Colon (tissue), 2 donors: Measurements from ENCODE around the gene PTPRM.

Experiments
- FAIRE-seq: peaks from 2 replicates; lab custom pipeline; 2012; peaks lifted over from hg19 to GRCh38; lab: Jason Lieb, UNC
- donor health status: control.
- donor health status: control.

Gene PTPRM

DNA sequence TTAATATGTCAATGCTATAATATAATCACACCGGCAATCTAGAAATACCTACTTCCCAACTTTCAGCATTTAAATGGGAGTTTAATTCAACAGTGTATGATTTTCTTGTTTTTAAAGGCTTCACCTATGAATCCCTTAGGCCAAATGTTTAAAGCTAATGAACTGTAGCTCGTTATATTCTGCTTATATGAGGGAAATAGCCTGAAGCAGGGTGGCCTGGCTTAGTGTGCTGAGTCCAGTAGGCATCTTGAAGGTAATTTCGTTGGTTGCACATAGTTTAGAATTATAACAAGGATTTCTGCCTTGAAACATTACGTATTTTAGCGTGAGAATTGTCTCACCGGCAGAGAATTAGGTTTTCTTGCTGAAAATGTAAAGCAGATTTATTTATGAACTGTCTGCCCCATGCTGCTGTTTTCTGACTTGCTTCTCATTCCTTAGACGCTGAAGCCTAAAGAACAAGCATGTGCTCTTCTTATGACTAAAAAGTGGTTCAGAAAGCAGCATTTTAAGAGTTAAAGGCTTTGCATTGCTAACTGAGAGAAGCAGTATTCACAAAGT is 608.5 kb downstream of the PTPRM start:
- no peak for FAIRE-seq

DNA sequence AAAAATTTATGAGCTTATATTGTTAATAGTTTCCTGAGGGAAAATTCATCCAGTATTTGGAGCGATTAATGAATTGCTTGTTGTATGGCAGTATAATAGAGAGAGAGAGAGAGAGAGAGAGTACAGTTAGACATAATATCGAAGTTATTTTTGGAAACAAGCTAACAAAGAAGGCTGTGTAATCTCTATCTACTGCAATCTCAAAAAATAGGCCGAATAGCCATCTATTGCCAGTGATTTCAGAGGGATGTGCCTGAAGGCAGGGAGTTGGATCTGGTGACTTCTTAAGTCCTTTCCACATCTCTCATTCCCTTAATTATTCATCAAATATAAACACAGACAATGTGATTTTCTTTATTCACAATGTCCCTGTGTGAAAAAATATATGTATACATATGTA is 609.0 kb downstream of the PTPRM start:
- FAIRE-seq: no peak

DNA sequence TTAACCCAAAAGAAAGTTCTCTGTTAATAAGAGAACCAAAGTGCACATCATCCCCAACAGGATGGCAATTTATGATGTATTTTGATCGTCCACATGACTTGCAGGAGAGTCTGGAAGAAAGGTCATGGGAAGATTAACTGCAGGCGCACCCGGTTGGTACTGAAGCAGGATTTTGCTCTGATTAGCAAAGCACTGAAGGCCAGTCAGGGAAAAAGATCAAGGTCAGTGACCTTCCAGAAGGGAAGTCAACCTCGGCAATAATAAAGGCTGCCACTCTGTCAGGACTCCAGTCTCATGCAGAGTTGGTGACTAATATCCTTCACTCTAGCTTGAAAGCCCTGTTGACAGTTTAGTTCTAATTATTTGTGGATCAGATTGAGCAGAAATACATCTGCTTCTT is 609.4 kb downstream of the PTPRM start:
- no peak for FAIRE-seq

DNA sequence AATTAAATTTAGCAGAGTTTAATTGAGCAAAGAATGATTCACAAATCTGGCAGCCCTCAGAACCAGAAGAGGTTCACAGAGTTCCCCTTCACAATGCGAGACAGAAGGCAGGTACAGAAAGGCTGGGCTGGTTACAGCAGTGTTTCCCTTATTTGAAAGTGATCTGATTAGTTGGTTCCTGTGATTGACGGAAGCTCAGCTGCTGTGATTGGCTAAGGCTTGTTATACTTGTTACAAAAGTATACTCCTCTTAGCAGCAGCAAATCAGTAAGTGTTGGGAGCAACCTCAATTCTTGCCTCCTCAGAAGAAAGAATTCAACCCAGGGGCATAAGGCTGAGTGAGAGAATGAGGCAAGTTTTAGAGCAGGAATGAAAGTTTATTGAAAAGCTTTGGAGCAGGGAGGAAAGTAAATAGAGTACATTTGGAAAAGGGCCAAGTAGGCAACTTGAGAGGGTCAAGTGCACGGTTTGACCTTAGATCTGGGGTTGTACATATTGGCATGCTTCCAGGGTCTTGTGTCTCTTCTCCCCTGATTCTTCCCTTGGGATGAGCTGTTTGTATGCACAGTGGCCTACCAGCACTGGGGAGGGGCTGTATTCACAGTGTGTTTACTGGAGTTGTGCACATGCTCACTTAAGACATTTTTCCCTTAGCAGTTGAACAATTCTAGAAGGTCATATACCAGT is 610.4 kb downstream of the PTPRM start:
- FAIRE-seq: no peak

DNA sequence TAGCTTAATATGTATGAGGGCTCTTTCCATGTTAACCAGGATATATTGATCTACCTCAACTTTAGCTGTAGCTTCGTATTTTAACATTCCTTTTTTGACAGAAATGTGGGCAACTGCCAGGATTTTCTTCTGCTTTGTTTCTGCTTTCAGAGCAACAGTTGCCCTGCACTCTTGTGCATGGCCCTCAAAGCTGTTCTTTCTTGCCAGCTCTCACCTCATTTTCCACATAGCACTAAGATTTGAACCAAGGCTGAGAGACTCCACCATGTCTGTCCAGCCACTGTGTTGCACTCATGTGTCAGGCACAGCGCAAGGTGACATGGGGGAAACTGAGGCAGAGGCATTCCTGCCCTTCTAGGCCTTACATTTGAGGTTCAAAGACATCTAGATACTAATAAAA is 619.3 kb downstream of the PTPRM start:
- no peak for FAIRE-seq

DNA sequence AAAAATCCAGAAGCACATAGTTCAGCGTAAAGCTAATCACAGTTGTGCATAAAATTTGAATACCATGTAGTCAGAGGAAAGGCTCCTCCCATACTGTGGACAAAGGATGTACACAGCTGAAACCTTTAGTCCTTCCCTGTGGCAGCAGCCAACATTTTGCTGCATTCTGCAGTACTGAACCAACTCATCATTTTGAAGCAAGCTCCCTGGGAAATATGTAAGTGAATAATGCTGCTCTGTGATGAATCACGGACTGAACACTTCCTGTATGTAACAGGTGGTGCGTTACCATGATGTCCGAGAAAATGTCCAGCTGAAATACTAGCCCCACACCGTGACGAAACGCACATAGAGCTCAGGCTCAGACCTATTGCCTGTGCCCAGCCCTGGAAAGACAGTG is 621.1 kb downstream of the PTPRM start:
- no peak for FAIRE-seq

DNA sequence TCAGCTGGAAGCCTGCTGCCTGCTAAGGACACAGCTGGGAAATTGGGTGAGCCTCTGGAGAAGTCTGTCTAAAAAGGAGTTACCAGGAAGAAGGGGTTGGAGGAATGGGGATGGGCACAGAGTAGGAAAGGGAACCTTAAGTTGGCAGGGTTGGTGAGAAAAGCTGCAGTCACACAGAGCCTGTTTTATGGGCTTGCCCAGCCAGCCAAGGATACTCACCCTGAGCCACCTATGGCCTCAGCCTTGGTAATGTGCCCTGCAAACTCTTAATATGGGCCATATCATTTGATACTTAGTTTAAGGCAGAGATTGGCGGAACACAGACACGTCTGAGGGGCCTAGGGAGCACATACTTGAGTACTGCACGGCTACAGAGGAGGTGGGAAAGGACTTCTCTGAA is 623.9 kb downstream of the PTPRM start:
- no peak for FAIRE-seq

DNA sequence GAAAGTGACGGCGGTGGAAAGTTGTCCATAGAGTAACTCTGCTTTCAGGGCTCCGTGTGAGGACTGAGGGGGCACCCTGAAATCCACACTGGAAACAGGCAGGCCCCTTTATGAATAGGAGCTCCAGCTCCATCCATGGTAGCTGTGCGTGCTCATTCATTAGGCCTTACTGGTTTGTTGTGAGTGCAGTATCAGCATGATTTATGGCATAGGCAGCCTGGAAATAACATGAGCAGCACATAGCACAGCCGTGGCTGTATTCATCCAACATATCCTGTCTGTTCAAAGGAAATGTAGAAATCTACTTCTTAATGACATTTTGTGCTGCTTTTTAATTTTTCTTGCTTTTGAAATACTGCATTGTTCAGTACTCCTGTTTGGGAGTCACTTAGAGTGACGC is 627.3 kb downstream of the PTPRM start:
- no peak for FAIRE-seq

DNA sequence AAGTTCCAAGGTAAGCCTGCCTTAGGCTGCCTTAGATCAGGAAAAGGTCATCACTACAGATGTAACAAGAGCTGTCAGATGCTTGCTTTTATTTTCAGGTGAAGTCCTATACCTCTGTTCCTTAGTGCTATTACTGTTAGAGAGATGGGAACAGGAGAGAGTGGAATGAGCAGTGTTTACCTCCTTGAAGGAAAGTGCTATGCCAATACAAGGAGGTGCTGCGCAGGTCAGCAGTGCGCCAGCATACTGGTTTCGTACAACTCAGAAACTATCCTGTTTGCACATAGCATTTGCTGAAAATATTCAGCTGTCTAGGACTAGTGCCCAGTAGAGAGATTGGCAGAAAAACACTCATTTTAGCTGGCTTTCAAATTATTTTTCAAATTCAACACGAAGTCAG is 629.1 kb downstream of the PTPRM start:
- FAIRE-seq: no peak

DNA sequence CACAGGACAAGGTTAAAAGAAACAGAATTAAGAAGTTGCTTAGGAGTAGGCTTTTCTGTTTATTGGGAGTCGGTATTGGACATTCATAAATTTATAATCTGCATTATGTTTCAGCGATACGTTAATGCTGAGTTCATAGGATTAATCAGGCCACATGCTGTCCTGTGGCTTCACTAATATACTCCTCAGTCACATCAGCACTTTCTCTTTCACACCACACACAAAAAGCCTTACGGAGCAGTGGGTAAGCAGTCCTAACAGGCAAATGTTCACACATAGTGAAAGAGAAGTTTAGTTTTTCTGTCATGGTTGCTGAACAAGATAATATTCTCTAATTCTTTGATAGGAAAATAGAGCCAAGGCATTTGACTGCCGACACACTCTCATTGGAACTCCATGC is 630.4 kb downstream of the PTPRM start:
- FAIRE-seq: no peak

DNA sequence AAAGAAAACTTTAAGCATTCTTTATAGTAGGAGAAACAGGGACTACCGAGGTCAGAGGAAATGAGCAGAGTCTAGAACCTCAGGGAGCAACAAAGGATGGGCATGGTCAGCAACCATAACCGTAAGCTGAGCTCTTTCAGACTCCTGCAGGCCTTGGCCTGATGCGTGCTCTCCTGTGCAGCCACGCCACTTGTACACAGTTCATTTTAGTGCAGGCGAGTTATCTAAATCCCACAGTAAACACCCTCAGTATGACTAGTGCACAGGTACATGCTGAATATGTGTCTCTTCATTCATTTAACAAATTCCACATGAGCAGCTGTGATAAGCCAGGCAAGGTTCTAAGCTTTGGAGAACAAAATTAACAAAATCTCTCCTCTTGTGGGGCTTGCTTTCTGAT is 640.9 kb downstream of the PTPRM start:
- FAIRE-seq: no peak

DNA sequence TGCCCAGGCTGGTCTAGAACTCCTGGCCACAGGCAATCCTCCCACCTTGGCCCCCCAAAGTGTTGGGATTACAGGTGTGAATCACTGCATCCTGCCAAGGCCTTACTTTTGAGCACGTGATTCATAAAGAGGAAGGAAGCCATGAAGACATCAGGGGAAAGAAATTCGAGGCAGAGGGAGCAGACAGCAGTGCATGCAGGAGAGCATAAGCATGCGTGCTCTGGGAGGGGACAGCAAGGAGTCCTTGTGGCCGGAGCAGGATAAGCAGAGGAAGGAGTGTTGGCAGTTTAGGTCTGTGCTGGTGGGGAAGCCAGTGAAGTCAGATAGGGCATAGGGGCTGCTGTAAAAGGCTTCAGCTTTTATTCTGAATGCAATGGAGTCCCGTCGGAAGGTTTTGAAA is 641.6 kb downstream of the PTPRM start:
- FAIRE-seq: no peak

DNA sequence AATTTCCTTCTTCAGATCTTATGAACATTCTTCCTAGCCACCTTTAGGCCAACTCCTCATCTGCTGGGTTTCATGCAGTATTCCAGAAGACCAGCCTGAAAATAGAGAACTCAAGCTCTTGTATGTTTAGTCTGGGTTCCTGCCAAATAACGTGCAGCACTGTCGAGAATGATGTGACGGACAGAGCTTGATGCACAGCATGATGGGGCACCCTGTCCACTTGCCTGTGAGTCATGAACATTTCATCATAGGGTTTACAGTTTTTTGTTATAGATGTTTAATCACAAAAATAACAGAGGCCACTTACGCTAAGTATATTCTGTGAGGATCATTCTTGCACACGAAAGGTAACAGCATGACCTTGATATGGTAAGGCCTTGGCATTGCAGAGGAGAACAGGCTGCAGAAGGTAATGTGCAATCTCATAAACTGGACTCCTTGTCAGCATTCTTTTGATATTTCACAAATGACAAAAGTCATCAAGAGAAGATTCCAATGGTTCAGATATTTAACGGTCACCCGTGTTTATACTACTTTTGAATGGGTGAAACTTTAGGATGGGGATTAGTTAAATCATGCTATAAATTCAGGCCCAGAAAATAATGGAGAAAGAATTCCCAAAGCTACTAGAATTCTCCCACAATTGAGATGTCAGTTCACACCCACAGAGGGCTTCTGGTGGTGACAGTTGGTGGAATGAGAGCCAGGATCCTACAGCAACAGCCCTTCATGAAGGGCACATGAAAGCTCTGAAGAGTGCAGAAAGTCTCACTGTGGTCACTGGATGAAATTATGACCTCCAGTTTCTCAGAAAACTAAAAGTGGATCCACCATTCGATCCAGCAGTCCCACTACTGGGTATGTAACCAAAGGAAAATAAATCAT is 646.0 kb downstream of the PTPRM start:
- no peak for FAIRE-seq

DNA sequence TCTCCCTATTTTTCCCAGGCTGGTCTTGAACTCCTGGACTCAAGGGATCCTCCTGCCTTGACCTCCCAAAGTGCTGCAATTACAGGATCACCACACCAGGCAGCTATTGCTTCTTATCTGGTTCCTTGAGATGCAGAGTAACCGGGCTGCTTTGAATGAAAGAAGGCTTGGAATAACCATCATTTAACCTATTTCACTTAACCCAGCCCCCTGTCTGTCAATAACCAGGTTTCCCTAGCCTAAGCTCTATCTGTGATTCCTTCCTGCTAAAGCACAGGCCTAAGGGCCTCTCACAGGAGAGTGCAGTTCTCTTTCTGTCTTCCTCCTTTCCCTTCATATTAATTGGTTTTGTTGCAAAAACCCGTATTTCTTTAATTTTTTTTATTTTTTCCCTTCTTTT is 648.6 kb downstream of the PTPRM start:
- FAIRE-seq: no peak

DNA sequence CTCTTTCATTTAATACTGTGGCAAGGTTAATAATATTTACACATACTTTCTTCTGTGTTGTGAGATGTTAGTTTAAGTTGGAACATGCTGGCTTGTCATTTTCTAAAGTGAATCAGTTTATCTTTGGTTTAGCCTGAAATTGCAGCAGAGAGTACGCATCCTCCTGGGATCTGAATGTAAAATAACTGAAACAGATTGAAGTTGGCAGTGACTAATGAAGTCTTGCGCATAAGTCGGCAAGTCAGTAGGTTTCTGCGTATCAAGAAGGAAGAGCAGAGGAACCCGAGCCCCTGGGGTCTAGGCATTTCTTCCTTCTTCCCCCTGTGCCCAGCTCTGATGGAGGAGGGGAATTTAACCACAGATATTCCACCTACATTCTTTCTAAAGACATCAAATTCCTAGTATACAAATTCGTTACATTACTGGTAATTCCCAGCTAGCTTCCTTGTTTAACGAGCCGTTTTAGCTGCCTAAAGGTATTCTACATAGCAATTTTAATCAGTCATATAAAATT is 650.0 kb downstream of the PTPRM start:
- no peak for FAIRE-seq

DNA sequence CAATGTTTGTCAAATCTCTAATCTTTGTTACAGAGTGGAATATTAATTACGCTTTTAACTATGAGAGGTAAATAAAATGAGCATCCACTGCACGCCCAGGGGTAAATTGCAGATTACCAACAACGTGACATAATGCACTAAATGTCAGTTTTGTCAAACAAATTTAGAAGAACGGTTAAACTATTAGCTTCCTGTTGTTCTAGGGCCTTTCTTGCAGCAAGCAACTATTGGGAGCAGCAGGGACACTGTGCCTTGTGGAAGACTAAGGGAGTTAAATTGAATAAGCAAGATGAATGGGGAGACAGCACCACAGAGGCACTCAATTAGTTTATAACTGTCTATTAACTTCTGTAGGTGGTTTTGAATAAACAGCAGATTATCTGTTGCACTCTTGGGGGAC is 651.1 kb downstream of the PTPRM start:
- no peak for FAIRE-seq

DNA sequence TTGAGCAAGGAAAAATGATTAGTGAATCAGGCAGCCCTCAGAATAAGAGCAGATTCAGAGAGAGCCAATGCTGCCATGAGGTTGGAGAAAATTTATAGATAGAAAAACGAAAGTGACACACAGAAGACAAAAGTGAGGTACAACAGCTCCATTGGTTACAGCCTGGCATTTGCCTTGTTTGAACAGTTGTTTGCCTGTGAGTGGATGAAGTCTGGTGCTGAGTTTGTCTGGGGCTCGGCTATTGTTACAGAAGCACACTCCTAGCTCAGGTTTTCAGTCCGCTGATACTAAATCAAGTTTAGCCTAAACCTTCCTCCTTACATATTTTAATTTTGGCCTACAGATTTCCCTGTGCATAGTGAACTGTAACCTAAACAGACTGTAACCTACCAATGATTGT is 654.3 kb downstream of the PTPRM start:
- FAIRE-seq: no peak

DNA sequence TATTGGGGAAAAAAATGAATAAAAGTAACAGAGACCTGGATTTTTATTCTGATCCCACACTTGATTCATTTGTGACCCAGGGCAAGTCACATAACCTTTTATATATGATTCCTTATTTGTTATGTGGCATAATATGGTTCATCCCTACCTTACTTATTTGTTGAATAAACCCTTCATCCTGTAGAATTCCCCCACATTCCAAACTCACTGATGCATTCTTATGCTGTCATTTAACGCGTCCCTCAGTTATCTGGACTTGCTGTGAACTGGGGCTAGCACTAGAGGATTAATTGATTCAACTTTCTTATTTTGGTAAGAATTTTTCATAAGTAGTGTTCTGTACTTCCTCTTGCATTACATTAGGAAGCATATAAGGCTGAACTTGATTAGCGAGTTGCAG is 657.5 kb downstream of the PTPRM start:
- no peak for FAIRE-seq

DNA sequence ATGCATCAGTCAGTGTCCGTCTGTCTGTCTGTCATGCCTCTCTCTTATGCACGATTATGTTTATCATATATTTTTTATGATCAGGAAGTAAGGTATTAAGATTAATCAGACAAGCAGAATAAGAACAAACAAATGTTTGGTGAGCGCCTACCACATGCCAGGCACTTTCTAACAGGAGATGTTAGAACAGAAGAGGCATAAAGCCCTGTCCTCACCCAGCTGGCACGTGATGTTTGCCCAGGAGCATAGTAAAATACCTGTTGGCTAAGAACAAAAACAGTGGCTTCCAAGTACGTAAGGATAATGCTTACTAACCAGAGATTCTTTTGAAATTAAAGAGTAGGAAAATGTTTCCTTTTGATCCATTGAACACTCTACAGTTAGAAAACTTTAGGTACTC is 661.9 kb downstream of the PTPRM start:
- no peak for FAIRE-seq

DNA sequence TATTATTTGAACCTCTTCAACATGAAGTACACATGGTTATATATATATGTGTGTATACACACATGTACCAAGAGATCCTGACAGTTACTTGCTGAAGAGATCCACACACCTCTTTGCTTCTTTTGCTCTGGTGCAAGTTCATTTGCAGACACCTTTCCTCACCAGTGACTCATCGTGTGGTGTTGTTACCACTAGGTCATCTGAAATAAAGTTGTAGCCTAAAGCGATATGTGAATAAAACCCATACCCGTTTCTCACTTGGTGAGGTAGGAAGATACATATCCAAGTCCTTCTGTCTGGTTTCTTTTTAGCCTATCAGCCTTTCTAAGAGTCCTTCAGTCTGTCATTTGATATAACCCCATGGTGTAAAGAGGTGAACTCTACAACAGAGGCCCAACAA is 662.7 kb downstream of the PTPRM start:
- no peak for FAIRE-seq

DNA sequence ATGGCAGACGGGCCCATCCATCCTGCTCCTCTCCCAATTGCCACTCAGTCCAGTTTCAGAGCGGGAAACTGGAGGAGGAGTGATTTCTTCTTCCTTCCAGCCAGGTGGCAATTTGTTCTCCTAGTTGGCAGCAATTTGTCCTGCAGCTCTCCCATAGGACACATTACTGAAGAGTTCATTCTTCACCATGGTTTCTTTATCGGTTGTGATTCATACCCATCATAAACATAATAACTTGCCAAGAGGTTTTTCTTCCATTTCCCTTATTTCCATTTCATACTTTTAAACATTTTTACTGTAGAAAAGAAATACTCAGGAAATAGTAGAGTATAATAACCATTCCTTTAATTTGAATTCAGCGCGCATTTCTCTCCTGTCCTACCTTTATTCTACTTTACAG is 664.2 kb downstream of the PTPRM start:
- FAIRE-seq: no peak

DNA sequence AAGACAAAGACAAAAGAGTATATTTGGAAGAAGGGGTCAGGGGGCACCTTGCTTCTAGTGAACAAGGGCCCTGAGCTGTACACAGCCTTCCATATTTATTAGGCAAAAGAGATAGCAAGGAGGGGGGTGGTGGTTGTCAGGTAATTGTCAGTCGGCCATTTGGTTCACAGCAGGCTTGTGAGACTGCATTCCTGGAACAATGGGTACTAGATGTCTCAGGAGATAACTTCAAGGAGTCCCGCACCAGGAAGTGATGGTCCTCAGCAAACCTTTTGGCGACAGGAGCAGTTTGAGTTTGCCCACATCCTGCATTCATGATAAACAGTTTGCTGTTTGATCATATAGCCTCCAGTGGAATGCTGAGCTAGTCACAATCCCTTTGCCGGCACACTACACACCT is 665.7 kb downstream of the PTPRM start:
- no peak for FAIRE-seq

DNA sequence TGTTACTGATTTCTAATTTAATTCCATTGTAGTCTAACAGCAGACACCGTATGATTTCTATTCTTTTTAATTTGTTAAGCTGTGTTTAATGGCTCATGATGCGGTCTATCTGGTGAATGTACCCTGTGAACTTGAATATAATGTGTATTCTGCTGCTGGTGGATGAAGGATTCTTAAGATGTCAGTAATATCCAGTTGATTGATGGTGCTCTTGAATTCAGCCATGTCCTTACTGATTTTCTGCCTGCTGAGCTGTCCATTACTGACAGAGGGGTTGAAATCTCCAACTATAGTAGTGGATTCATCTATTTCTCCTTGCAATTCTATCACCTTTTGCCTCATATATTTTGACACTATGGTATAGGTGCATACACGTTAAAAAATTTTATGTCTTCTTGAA is 668.8 kb downstream of the PTPRM start:
- no peak for FAIRE-seq
